ENCODE measurements around the gene INTS11. TPM values are rescaled to one million over a fixed set of nuclear protein-coding genes. Genes with fewer than 3 reads are reported as not detected.
A peak's percentile ranks its signal among the peaks of the same experiment; 100 is the strongest.

Gene INTS11
- polyA plus RNA-seq, 1 donor (not counting 4 experiments of a cell fraction or from before 2014, with no cell fraction given) = 70.4 TPM

DNA sequence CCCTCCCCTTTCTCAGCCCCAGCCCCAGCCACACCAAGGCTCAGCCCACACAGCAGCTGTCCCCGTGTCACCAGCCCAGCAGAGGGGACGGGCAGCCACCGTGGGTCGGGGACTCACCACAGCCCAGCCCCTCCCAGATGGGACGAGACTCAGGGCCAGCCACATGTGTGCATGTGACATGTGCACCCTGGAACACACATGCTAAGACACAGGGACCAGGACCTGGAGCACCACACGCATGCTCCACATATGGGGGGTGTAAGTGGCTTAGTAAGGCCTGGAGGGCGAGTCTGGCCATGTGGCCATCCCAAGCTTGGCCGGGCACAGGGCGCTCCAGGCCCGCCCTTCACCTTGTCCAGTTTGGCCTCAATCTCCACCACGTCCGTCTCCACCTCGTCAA is 20.7 kb downstream of the INTS11 start:
- Histone ChIP-seq H3K79me2 (ENCODE audit: control insufficient read depth, insufficient read depth, low read length) (peaks cover 15% of the 10 kb centered on the region), H3K4me1 (ENCODE audit: control insufficient read depth, extremely low read depth, insufficient read depth, low read length) (peaks cover 46% of the 10 kb centered on the region), H2AFZ (ENCODE audit: control insufficient read depth, low read length) (no peak overlapping the region), H4K20me1 (ENCODE audit: control insufficient read depth, extremely low read depth, insufficient read depth, low read length) (no peaks in the 10 kb centered on the region), H3K9me1 (ENCODE audit: control insufficient read depth, extremely low read depth, insufficient read depth, low read length) (no peaks in the 10 kb centered on the region), H3K4me3 (ENCODE audit: control insufficient read depth in 2 of 3, extremely low read depth in 1 of 3, insufficient read depth in 2 of 3, low read depth in 1 of 3, low read length in 3 of 3) (no peak overlapping the region), H3K4me2 (ENCODE audit: control insufficient read depth, extremely low read depth, insufficient read depth, low read depth, low read length) (peak overlapping the region; percentile 71), H3K27me3 (ENCODE audit: control insufficient read depth, extremely low read depth, insufficient read depth, low read length) (no peaks in the 10 kb centered on the region), H3K36me3 (ENCODE audit: control insufficient read depth in 2 of 2, extremely low read depth in 1 of 2, insufficient read depth in 2 of 2, low read length in 2 of 2) (peaks cover 0 to 1% of the 10 kb centered on the region in 2 experiments), H3K9me3 (ENCODE audit: control insufficient read depth, low read depth, low read length) (no peaks in the 10 kb centered on the region), H3K9ac (ENCODE audit: control insufficient read depth, extremely low read depth, insufficient read depth, low read length) (peak overlapping the region; percentile 68), H3K27ac (ENCODE audit: control insufficient read depth, insufficient read depth, low read length) (peak overlapping the region; percentile 91)
- dilution Hi-C loops (cut with MboI; ENCODE audit: extremely low pct_ligation_motif_present, low sequenced_read_pairs) = no loop called here
- FAIRE-seq = no peak
- TF ChIP-seq, protein P1, sequence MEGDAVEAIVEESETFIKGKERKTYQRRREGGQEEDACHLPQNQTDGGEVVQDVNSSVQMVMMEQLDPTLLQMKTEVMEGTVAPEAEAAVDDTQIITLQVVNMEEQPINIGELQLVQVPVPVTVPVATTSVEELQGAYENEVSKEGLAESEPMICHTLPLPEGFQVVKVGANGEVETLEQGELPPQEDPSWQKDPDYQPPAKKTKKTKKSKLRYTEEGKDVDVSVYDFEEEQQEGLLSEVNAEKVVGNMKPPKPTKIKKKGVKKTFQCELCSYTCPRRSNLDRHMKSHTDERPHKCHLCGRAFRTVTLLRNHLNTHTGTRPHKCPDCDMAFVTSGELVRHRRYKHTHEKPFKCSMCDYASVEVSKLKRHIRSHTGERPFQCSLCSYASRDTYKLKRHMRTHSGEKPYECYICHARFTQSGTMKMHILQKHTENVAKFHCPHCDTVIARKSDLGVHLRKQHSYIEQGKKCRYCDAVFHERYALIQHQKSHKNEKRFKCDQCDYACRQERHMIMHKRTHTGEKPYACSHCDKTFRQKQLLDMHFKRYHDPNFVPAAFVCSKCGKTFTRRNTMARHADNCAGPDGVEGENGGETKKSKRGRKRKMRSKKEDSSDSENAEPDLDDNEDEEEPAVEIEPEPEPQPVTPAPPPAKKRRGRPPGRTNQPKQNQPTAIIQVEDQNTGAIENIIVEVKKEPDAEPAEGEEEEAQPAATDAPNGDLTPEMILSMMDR (optimal IDR thresholded peaks at IDR 0.05 in 1 of 3, IDR thresholded peaks at IDR 0.05 in 1 of 3, conservative IDR thresholded peaks at IDR 0.05 in 1 of 3; ENCODE audit: extremely low read depth in 1 of 3, insufficient read depth in 2 of 3, low read length in 3 of 3) = no peak
- no peak for TF ChIP-seq EZH2 (IDR thresholded peaks at IDR 0.05; ENCODE audit: low read length)
- DNase-seq (ENCODE audit: low read depth, low spot score) = no peak

DNA sequence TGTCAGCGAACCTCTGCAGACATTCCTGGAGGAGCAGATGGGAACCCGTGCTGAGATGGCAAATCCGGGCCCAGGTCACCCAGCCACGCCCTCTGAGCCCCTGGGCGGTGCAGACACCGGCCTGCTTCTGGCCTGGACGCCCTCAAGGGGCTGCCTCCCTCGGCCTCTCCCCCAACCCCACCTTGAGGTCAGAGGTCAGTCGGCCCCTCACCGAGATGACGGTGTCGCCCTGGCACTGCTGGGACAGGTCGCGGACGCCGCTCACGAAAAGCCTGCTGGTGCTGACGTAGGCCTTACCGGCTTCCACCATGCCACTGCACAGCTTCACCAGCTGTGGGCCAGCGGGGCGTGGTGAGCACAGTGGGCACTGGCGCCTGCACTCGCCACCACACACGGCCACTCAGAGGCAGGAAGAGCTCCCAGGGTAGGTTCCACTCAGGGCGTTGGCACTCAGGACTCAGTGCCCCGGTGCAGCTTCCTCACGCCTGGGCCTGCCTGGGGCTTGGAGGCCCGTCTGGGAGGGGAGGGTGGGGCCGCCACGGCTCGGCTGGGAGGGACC is 21.4 kb downstream of the INTS11 start:
- no peaks in the 10 kb centered on the region for H3K9me1 ChIP-seq (ENCODE audit: control insufficient read depth, extremely low read depth, insufficient read depth, low read length)
- no peak for DNase-seq (ENCODE audit: low read depth, low spot score)
- H3K4me1 ChIP-seq (ENCODE audit: control insufficient read depth, extremely low read depth, insufficient read depth, low read length) = peaks cover 46% of the 10 kb centered on the region
- peak overlapping the region; percentile 4 to 38 (median 37) for H3K4me3 ChIP-seq (ENCODE audit: control insufficient read depth in 2 of 3, extremely low read depth in 1 of 3, insufficient read depth in 2 of 3, low read depth in 1 of 3, low read length in 3 of 3)
- dilution Hi-C loops (cut with MboI; ENCODE audit: extremely low pct_ligation_motif_present, low sequenced_read_pairs) = no loop called here
- peak overlapping the region; percentile 31 for H3K27ac ChIP-seq (ENCODE audit: control insufficient read depth, insufficient read depth, low read length)
- peak overlapping the region; percentile 60 for H3K9ac ChIP-seq (ENCODE audit: control insufficient read depth, extremely low read depth, insufficient read depth, low read length)
- H3K9me3 ChIP-seq (ENCODE audit: control insufficient read depth, low read depth, low read length) = no peaks in the 10 kb centered on the region
- peak overlapping the region; percentile 71 for H3K4me2 ChIP-seq (ENCODE audit: control insufficient read depth, extremely low read depth, insufficient read depth, low read depth, low read length)
- no peaks in the 10 kb centered on the region for H3K27me3 ChIP-seq (ENCODE audit: control insufficient read depth, extremely low read depth, insufficient read depth, low read length)
- H3K36me3 ChIP-seq (ENCODE audit: control insufficient read depth in 2 of 2, extremely low read depth in 1 of 2, insufficient read depth in 2 of 2, low read length in 2 of 2) = peaks cover 0 to 1% of the 10 kb centered on the region in 2 experiments
- TF ChIP-seq, protein P1 (optimal IDR thresholded peaks at IDR 0.05 in 1 of 3, IDR thresholded peaks at IDR 0.05 in 1 of 3, conservative IDR thresholded peaks at IDR 0.05 in 1 of 3; ENCODE audit: extremely low read depth in 1 of 3, insufficient read depth in 2 of 3, low read length in 3 of 3) = no peak
- TF ChIP-seq EZH2 (IDR thresholded peaks at IDR 0.05; ENCODE audit: low read length) = no peak
- peak; percentile 44 for FAIRE-seq
- peak overlapping the region; percentile 46 for H2AFZ ChIP-seq (ENCODE audit: control insufficient read depth, low read length)
- peaks cover 15% of the 10 kb centered on the region for H3K79me2 ChIP-seq (ENCODE audit: control insufficient read depth, insufficient read depth, low read length)
- no peaks in the 10 kb centered on the region for H4K20me1 ChIP-seq (ENCODE audit: control insufficient read depth, extremely low read depth, insufficient read depth, low read length)
